Epidermal melanocyte (primary cell): Measurements from ENCODE around the gene FOXD1.

Experiments
- DNase-seq: peaks from one replicate; pipeline ENCODE4 v3.0.0; 2011; ENCODE audit warnings: low spot score; ENCODE audit not compliant: insufficient read length

FOXD1 gene

GRCh38 chr5:73441378-73441777 lies 7.2 kb downstream of the FOXD1 start:
- no peak for DNase-seq

- no peak for DNase-seq
Measured at GRCh38 chr5:73440262-73440661, 8.3 kb downstream of the FOXD1 start.

GRCh38 chr5:73438645-73439470 lies 9.7 kb downstream of the FOXD1 start:
- no peak for DNase-seq

- DNase-seq: no peak
Measured at GRCh38 chr5:73437777-73438644, 10.6 kb downstream of the FOXD1 start.

GRCh38 chr5:73437101-73437776 lies 11.3 kb downstream of the FOXD1 start:
- DNase-seq: no peak

GRCh38 chr5:73436535-73437100 lies 12.0 kb downstream of the FOXD1 start:
- DNase-seq: no peak

- no peak for DNase-seq
Measured at GRCh38 chr5:73435759-73436534, 12.6 kb downstream of the FOXD1 start.

- no peak for DNase-seq
Measured at GRCh38 chr5:73434907-73435306, 13.7 kb downstream of the FOXD1 start.

GRCh38 chr5:73434461-73434860 lies 14.1 kb downstream of the FOXD1 start:
- no peak for DNase-seq

GRCh38 chr5:73433982-73434342 lies 14.6 kb downstream of the FOXD1 start:
- DNase-seq: no peak

- DNase-seq: no peak
Measured at GRCh38 chr5:73433272-73433981, 15.2 kb downstream of the FOXD1 start.

GRCh38 chr5:73431204-73431851 lies 17.2 kb downstream of the FOXD1 start:
- DNase-seq: no peak

- no peak for DNase-seq
Measured at GRCh38 chr5:73426034-73426433, 22.5 kb downstream of the FOXD1 start.

- no peak for DNase-seq
Measured at GRCh38 chr5:73424556-73424977, 24.0 kb downstream of the FOXD1 start.

- DNase-seq: no peak
Measured at GRCh38 chr5:73422164-73422563, 26.4 kb downstream of the FOXD1 start.

GRCh38 chr5:73420666-73421065 lies 27.9 kb downstream of the FOXD1 start:
- DNase-seq: no peak

GRCh38 chr5:73419465-73420390 lies 28.8 kb downstream of the FOXD1 start:
- no peak for DNase-seq

- DNase-seq: no peak
Measured at GRCh38 chr5:73419117-73419464, 29.5 kb downstream of the FOXD1 start.

GRCh38 chr5:73418244-73418691 lies 30.3 kb downstream of the FOXD1 start:
- no peak for DNase-seq
